Measurements from ENCODE around the gene FZR1.

- TF ChIP-seq GMEB1 (CRISPR knock-in tag; IDR thresholded peaks at IDR 0.05; ENCODE audit: borderline replicate concordance) = no peak
- no peak for TF ChIP-seq ONECUT2 (CRISPR knock-in tag; IDR thresholded peaks at IDR 0.05)
- TF ChIP-seq SALL1 (CRISPR knock-in tag; IDR thresholded peaks at IDR 0.05) = peak; percentile 10; the same call in 1 of the 2 replicates
- TF ChIP-seq, protein P1, sequence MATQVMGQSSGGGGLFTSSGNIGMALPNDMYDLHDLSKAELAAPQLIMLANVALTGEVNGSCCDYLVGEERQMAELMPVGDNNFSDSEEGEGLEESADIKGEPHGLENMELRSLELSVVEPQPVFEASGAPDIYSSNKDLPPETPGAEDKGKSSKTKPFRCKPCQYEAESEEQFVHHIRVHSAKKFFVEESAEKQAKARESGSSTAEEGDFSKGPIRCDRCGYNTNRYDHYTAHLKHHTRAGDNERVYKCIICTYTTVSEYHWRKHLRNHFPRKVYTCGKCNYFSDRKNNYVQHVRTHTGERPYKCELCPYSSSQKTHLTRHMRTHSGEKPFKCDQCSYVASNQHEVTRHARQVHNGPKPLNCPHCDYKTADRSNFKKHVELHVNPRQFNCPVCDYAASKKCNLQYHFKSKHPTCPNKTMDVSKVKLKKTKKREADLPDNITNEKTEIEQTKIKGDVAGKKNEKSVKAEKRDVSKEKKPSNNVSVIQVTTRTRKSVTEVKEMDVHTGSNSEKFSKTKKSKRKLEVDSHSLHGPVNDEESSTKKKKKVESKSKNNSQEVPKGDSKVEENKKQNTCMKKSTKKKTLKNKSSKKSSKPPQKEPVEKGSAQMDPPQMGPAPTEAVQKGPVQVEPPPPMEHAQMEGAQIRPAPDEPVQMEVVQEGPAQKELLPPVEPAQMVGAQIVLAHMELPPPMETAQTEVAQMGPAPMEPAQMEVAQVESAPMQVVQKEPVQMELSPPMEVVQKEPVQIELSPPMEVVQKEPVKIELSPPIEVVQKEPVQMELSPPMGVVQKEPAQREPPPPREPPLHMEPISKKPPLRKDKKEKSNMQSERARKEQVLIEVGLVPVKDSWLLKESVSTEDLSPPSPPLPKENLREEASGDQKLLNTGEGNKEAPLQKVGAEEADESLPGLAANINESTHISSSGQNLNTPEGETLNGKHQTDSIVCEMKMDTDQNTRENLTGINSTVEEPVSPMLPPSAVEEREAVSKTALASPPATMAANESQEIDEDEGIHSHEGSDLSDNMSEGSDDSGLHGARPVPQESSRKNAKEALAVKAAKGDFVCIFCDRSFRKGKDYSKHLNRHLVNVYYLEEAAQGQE (IDR thresholded peaks at IDR 0.05; ENCODE audit: borderline replicate concordance in 1 of 2, low read depth in 1 of 2, low read length in 2 of 2) = no peak
- TF ChIP-seq, protein P2, sequence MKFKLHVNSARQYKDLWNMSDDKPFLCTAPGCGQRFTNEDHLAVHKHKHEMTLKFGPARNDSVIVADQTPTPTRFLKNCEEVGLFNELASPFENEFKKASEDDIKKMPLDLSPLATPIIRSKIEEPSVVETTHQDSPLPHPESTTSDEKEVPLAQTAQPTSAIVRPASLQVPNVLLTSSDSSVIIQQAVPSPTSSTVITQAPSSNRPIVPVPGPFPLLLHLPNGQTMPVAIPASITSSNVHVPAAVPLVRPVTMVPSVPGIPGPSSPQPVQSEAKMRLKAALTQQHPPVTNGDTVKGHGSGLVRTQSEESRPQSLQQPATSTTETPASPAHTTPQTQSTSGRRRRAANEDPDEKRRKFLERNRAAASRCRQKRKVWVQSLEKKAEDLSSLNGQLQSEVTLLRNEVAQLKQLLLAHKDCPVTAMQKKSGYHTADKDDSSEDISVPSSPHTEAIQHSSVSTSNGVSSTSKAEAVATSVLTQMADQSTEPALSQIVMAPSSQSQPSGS (CRISPR knock-in tag; IDR thresholded peaks at IDR 0.05) = no peak
- no peak for TF ChIP-seq YY1 (IDR thresholded peaks at IDR 0.05; ENCODE audit: insufficient read depth, insufficient replicate concordance, low read depth, low read length)
- no peak for TF ChIP-seq SRY (CRISPR knock-in tag; IDR thresholded peaks at IDR 0.05)
- TF ChIP-seq KDM5B (CRISPR knock-in tag; IDR thresholded peaks at IDR 0.05; ENCODE audit: borderline replicate concordance) = no peak
Observed at GRCh38 chr19:3544742-3545668, 38.9 kb downstream of the FZR1 start.

Data from HepG2 (cell line).